Kidney epithelial cell (primary cell): ENCODE results near the gene FCAR. TPM values are rescaled to one million over a fixed set of nuclear protein-coding genes. Genes with fewer than 3 reads are reported as not detected.
"Not testable (repeated sequence)": the region's sequence is repeated elsewhere in the genome, so short reads cannot be mapped to it uniquely, and the experiment has no call there.

Experiments used
- DNase-seq: peaks from one replicate; pipeline ENCODE4 v3.0.0-alpha.2; 2010; ENCODE audit warnings: low read depth
- H3K27me3 ChIP-seq: 2 replicates; pipeline ENCODE4 v1.6.0; 2011; ENCODE audit warnings: low read length; ENCODE audit not compliant: control insufficient read depth, insufficient read depth
- H3K36me3 ChIP-seq: 2 replicates; pipeline ENCODE4 v1.5.1; 2011; ENCODE audit warnings: low read length; ENCODE audit not compliant: control insufficient read depth, insufficient read depth
- H3K4me3 ChIP-seq: 2 replicates; pipeline ENCODE4 v1.5.1; 2011; ENCODE audit warnings: low read depth, mild to moderate bottlenecking, control low read depth, low read length
- total RNA-seq: library from RNA; depleted of rRNA; stranded (reverse); fragments of >200 nt; gene quantifications from 2 replicates; pipeline ENCODE4 v1.2.3, GENCODE V29; 2015
- TF ChIP-seq, protein P1 (sequence below): IDR thresholded peaks from 2 replicates; pipeline ENCODE4 v1.5.1; 2011; ENCODE audit warnings: mild to moderate bottlenecking, moderate library complexity, low read length, control low read depth, inconsistent platforms; ENCODE audit not compliant: insufficient read depth, poor library complexity, severe bottlenecking

The FCAR gene
- total RNA-seq, 1 donor from 2014 or later: not detected

DNA sequence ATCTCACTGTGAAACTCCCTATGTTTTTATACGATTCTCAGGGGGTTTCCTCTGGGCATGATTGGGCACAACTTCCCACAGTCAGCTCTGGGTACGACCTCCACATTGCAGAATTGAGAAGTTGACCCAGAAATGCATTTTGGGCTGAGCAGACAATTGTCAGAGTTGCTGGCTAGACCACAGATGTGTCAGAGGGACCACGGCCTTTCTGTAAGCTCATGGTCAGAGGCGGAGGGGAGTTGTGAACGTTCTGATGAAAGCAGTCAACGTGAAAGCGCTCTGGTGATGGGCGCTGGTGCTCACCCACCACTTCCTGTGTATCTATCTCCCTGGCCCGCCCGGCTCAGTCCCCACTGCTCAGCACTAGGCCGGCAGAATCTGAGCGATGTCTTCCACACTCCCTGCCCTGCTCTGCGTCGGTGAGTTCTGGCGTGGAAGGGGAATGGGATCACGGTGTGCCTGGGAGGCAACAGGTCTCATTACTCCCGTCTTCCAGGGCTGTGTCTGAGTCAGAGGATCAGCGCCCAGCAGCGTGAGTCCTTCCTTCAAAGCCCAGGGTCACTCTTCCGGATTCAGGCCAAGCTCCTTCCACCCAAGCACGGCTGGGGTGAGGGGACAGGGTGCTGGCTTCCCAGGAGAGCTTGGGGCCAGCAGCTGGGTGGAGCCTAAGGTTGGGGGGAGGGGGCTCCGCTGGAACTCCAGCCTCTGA lies 31.9 kb downstream of the FCAR start, which contains the start of gene NCR1:
NCR1 (plus strand) TSS at position 346 of the 709 bp plus-strand sequence; CDS start at position 386, 40 bp downstream.
- no peak for DNase-seq
- no peaks in the 10 kb centered on the region for H3K27me3 ChIP-seq
- no peak within 1 kb of the TSS for H3K4me3 ChIP-seq
- no peaks in the 10 kb centered on the region for H3K36me3 ChIP-seq
- TF ChIP-seq, protein P1, sequence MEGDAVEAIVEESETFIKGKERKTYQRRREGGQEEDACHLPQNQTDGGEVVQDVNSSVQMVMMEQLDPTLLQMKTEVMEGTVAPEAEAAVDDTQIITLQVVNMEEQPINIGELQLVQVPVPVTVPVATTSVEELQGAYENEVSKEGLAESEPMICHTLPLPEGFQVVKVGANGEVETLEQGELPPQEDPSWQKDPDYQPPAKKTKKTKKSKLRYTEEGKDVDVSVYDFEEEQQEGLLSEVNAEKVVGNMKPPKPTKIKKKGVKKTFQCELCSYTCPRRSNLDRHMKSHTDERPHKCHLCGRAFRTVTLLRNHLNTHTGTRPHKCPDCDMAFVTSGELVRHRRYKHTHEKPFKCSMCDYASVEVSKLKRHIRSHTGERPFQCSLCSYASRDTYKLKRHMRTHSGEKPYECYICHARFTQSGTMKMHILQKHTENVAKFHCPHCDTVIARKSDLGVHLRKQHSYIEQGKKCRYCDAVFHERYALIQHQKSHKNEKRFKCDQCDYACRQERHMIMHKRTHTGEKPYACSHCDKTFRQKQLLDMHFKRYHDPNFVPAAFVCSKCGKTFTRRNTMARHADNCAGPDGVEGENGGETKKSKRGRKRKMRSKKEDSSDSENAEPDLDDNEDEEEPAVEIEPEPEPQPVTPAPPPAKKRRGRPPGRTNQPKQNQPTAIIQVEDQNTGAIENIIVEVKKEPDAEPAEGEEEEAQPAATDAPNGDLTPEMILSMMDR: no peak

DNA sequence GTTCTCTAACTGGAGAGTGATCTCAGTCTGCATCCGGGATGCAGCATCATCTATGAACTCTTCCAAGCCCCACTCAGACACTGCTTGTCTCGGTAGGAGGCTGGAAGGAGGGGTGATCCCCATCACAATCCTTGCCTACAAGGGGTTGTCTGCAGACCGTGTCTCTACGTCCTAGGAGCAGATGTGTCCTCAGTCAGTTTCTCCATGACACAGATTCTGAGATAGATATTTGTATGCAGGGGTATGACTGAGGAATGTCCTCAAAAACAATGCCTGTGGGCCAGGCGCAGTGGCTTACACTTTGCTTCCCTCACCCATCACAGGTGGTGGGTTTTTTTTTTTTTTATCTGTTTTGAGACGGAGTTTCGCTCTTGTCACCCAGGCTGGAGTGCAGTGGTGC lies 32.8 kb downstream of the FCAR start:
- TF ChIP-seq, protein P1: no peak
- no peak for DNase-seq
- no peaks in the 10 kb centered on the region for H3K36me3 ChIP-seq

DNA sequence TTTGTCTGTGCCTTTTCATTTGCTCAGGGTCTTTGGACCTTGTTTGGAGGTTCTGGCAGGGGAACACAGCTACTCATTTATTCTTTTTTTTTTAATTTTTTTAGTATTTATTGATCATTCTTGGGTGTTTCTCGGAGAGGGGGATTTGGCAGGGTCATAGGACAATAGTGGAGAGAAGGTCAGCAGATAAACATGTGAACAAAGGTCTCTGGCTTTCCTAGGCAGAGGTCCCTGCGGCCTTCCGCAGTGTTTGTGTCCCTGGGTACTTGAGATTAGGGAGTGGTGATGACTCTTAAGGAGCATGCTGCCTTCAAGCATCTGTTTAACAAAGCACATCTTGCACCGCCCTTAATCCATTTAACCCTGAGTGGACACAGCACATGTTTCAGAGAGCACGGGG lies 33.9 kb downstream of the FCAR start:
- DNase-seq, H3K4me3 ChIP-seq, H3K36me3 ChIP-seq, H3K27me3 ChIP-seq: not testable (repeated sequence)

More for the DNA sequence above, 32.8 kb downstream of the FCAR start:
- H3K27me3 ChIP-seq: no peaks in the 10 kb centered on the region
- H3K4me3 ChIP-seq: no peak overlapping the region

DNA sequence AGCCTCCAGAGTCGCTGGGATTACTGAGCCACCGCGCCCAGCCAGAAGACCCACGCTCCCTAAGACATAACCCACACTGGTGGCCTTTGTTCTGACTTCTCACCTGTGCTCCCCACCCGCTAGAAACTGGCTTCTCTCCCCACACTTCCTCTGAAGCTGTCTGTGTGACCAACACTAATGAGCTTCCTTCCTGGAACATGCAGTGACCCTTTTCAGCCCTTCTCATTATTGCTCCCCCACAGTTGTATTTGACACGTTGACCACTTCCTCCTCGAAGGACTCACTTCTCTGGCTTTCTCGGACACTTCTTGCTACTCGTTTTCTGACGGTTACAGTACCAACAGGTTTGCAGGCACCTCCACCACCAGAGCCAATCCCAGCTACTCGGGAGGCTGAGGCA lies 42.8 kb downstream of the FCAR start:
- no peaks in the 10 kb centered on the region for H3K27me3 ChIP-seq
- no peak overlapping the region for H3K4me3 ChIP-seq
- TF ChIP-seq, protein P1: no peak
- no peaks in the 10 kb centered on the region for H3K36me3 ChIP-seq
- no peak for DNase-seq

DNA sequence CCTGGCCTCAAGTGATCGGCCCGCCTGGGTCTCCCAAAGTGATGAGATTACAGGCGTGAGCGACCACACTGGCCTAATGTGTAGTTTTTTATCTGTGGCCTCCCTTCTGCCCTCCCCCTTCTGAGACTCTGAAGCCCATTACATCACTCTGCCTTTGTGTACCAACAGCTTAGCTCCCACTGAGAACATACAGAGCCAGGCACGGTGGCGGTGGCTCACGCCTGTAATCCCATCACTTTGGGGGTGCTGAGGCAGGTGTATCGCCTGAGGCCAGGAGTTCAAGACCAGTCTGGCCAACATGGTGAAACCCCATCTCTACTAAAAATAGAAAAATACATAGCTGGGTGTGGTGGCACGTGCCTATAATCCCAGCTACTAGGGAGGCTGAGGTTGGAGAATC lies 44.5 kb downstream of the FCAR start:
- DNase-seq: no peak
- H3K27me3 ChIP-seq: no peaks in the 10 kb centered on the region
- H3K4me3 ChIP-seq: no peak overlapping the region
- TF ChIP-seq, protein P1: no peak
- no peaks in the 10 kb centered on the region for H3K36me3 ChIP-seq

DNA sequence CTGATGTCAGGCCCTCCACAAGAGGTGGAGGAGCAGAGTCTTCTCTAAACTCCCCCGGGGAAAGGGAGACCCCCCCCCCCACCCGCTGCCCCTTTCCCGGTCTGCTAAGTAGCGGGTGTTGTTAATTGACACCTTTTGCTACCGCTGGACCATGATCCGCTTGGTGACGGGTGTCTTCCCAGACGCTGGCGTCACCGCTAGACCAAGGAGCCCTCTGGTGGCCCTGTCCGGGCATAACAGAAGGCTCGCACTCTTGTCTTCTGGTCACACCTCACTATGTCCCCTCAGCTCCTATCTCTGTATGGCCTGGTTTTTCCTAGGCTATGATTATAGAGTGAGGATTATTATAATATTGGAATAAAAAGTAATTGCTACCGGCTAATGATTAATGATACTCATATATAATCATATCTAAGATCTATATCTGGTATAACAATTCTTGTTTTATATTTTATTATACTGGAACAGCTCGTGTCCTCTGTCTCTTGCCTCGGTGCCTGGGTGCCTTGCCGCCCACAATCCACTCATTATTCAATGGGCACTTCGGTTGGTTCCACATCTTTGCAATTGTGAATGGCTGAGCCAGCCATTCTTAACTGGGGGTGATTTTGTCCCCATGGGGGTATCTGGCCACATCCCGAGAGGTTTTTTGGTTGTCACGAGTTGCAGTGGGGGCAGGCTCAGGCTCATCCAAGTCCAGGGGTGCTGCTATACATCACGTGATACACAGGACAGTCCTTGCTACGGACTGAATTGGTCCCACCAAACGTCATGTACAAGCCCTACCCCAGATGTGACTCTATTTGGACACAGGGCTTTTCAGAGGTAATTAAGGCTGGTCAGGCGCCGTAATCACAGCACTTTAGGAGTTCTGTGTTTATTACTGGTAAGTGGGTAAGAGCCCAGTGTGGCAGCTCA lies 45.9 kb downstream of the FCAR start:
- not testable (repeated sequence) for H3K27me3 ChIP-seq, H3K36me3 ChIP-seq, DNase-seq, H3K4me3 ChIP-seq
